IPS DF 6.9 (cell line): ENCODE data around the gene MYO16.

Experiments used
- DNase-seq: peaks from one replicate; pipeline ENCODE4 v3.0.0-alpha.2; 2013; ENCODE audit warnings: low read depth, low spot score
- H3K27ac ChIP-seq: one replicate; pipeline ENCODE4 v1.5.1; 2013; ENCODE audit warnings: low read length, control low read depth
- H3K27me3 ChIP-seq: 2 replicates; pipeline ENCODE4 v1.6.1; 2013; ENCODE audit warnings: mild to moderate bottlenecking, low read length; ENCODE audit not compliant: control insufficient read depth, insufficient read depth
- H3K36me3 ChIP-seq: 2 replicates; pipeline ENCODE4 v1.6.1; 2013; ENCODE audit warnings: low read length; ENCODE audit not compliant: control insufficient read depth, insufficient read depth
- H3K4me1 ChIP-seq: 2 replicates; pipeline ENCODE4 v1.6.1; 2013; ENCODE audit warnings: low read length; ENCODE audit not compliant: control insufficient read depth, insufficient read depth
- H3K4me3 ChIP-seq: 2 replicates; pipeline ENCODE4 v1.5.1; 2013; ENCODE audit warnings: mild to moderate bottlenecking, low read length
- H3K9me3 ChIP-seq: 2 replicates; pipeline ENCODE4 v1.6.1; 2013; ENCODE audit warnings: low read length, inconsistent platforms; ENCODE audit not compliant: control insufficient read depth, insufficient read depth
- WGBS: extraction: QIAGEN DNeasy Blood & Tissue Kit; methylation state at CpG from one replicate; pipeline ENCODE4 v1.1.7; 2013; ENCODE audit warnings: mixed read lengths, missing lambda C conversion rate; ENCODE audit not compliant: insufficient read length, insufficient coverage; 5-methylcytosine and 5-hydroxymethylcytosine counted together

Gene MYO16

GRCh38 chr13:109012115-109012514 is 382.7 kb downstream of the MYO16 start:
- no peaks in the 10 kb centered on the region for H3K9me3 ChIP-seq
- H3K4me1 ChIP-seq: peaks cover 4% of the 10 kb centered on the region; the same call in 1 of the 2 replicates
- no CpG with 5 or more reads among the region's 5 CpGs for WGBS
- DNase-seq: no peak
- no peak overlapping the region for H3K4me3 ChIP-seq
- no peaks in the 10 kb centered on the region for H3K36me3 ChIP-seq
- H3K27me3 ChIP-seq: no peaks in the 10 kb centered on the region
- H3K27ac ChIP-seq: no peak overlapping the region

GRCh38 chr13:109021558-109021957 is 392.1 kb downstream of the MYO16 start:
- Histone ChIP-seq H3K9me3 (no peaks in the 10 kb centered on the region), H3K4me1 (no peaks in the 10 kb centered on the region), H3K36me3 (no peaks in the 10 kb centered on the region), H3K27ac (no peak overlapping the region), H3K27me3 (no peaks in the 10 kb centered on the region), H3K4me3 (no peak overlapping the region)
- no peak for DNase-seq
- WGBS: no CpG with 5 or more reads among the region's 4 CpGs

- WGBS: no CpG with 5 or more reads among the region's 1 CpG
- Histone ChIP-seq H3K4me1 (no peaks in the 10 kb centered on the region), H3K27me3 (no peaks in the 10 kb centered on the region), H3K9me3 (no peaks in the 10 kb centered on the region), H3K4me3 (no peak overlapping the region), H3K27ac (no peak overlapping the region), H3K36me3 (no peaks in the 10 kb centered on the region)
- DNase-seq: no peak
Observed at GRCh38 chr13:109024611-109025010, 395.2 kb downstream of the MYO16 start.

- no peaks in the 10 kb centered on the region for H3K9me3 ChIP-seq
- no peak overlapping the region for H3K27ac ChIP-seq
- WGBS: no CpG with 5 or more reads among the region's 4 CpGs
- H3K36me3 ChIP-seq: no peaks in the 10 kb centered on the region
- H3K4me1 ChIP-seq: no peaks in the 10 kb centered on the region
- H3K4me3 ChIP-seq: no peak overlapping the region
- no peaks in the 10 kb centered on the region for H3K27me3 ChIP-seq
- DNase-seq: no peak
Observed at GRCh38 chr13:109026266-109026665, 396.9 kb downstream of the MYO16 start.

GRCh38 chr13:109028624-109029023 is 399.2 kb downstream of the MYO16 start:
- H3K9me3 ChIP-seq: no peaks in the 10 kb centered on the region
- H3K36me3 ChIP-seq: no peaks in the 10 kb centered on the region
- no CpG with 5 or more reads among the region's 9 CpGs for WGBS
- no peaks in the 10 kb centered on the region for H3K4me1 ChIP-seq
- H3K27ac ChIP-seq: no peak overlapping the region
- no peak for DNase-seq
- H3K4me3 ChIP-seq: no peak overlapping the region
- no peaks in the 10 kb centered on the region for H3K27me3 ChIP-seq

- Histone ChIP-seq H3K27me3 (no peaks in the 10 kb centered on the region), H3K9me3 (no peaks in the 10 kb centered on the region), H3K36me3 (no peaks in the 10 kb centered on the region), H3K4me1 (no peaks in the 10 kb centered on the region), H3K4me3 (no peak overlapping the region), H3K27ac (no peak overlapping the region)
- WGBS: no CpG with 5 or more reads among the region's 7 CpGs
- DNase-seq: no peak
Observed at GRCh38 chr13:109033090-109033489, 403.7 kb downstream of the MYO16 start.

GRCh38 chr13:109036078-109036780 is 406.8 kb downstream of the MYO16 start:
- no peaks in the 10 kb centered on the region for H3K36me3 ChIP-seq
- H3K4me1 ChIP-seq: no peaks in the 10 kb centered on the region
- no peaks in the 10 kb centered on the region for H3K9me3 ChIP-seq
- WGBS: no CpG with 5 or more reads among the region's 7 CpGs
- no peak for DNase-seq
- no peak overlapping the region for H3K4me3 ChIP-seq
- no peak overlapping the region for H3K27ac ChIP-seq
- H3K27me3 ChIP-seq: no peaks in the 10 kb centered on the region

GRCh38 chr13:109043636-109044035 is 414.2 kb downstream of the MYO16 start:
- Histone ChIP-seq H3K27me3 (no peaks in the 10 kb centered on the region), H3K4me1 (no peaks in the 10 kb centered on the region), H3K9me3 (no peaks in the 10 kb centered on the region), H3K4me3 (no peak overlapping the region), H3K36me3 (no peaks in the 10 kb centered on the region), H3K27ac (no peak overlapping the region)
- 100% methylated on average over 1 of the region's 3 CpGs for WGBS
- DNase-seq: no peak

GRCh38 chr13:109055850-109056249 is 426.4 kb downstream of the MYO16 start:
- Histone ChIP-seq H3K4me3 (no peak overlapping the region), H3K4me1 (no peaks in the 10 kb centered on the region), H3K27me3 (no peaks in the 10 kb centered on the region), H3K27ac (no peak overlapping the region), H3K9me3 (no peaks in the 10 kb centered on the region), H3K36me3 (no peaks in the 10 kb centered on the region)
- DNase-seq: no peak

GRCh38 chr13:109058087-109058486 is 428.7 kb downstream of the MYO16 start:
- H3K9me3 ChIP-seq: no peaks in the 10 kb centered on the region
- no CpG with 5 or more reads among the region's 5 CpGs for WGBS
- no peak overlapping the region for H3K4me3 ChIP-seq
- no peaks in the 10 kb centered on the region for H3K27me3 ChIP-seq
- DNase-seq: no peak
- H3K36me3 ChIP-seq: no peaks in the 10 kb centered on the region
- H3K4me1 ChIP-seq: no peaks in the 10 kb centered on the region
- no peak overlapping the region for H3K27ac ChIP-seq

GRCh38 chr13:109072505-109072904 is 443.1 kb downstream of the MYO16 start:
- H3K4me3 ChIP-seq: no peak overlapping the region
- no peaks in the 10 kb centered on the region for H3K9me3 ChIP-seq
- WGBS: no CpG with 5 or more reads among the region's 3 CpGs
- no peak for DNase-seq
- no peaks in the 10 kb centered on the region for H3K27me3 ChIP-seq
- H3K36me3 ChIP-seq: no peaks in the 10 kb centered on the region
- no peak overlapping the region for H3K27ac ChIP-seq
- H3K4me1 ChIP-seq: no peaks in the 10 kb centered on the region
